ENCODE data around the gene SAMD11. TPM values are rescaled to one million over a fixed set of nuclear protein-coding genes. Genes with fewer than 3 reads are reported as not detected.
A peak's percentile ranks its signal among the peaks of the same experiment; 100 is the strongest.

The SAMD11 gene
- total and polyA plus RNA-seq, 2 of the 8 experiments (the other 6 are each of a cell fraction or from before 2014, with no cell fraction given): 0.18 to 0.30 TPM

DNA sequence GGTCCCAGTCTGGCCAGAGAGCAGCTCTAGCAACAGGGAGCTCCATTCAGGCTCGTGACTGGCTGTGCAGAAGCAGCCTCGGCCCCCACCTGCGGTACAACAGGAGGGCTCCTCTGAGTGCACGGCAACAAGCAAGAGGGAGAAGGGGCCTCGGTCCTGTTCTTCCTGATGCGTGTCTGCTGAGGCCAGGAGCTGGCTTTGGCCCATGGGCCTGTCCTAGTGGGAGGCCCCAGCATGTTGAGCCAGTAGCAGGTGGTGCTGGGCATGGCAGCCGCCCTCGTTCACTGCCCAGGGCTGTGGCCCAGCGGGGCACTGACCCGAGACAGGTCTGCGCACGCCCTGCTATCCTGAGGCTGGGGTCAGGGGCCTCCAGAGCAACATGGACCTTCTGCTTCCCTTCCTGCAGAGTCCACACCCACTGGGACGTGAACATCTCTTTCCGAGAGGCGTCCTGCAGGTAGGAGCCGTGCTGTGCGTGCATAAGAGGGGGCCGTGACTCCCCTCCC is 7.0 kb downstream of the SAMD11 start:
- no peak overlapping the region for H3K4me3 ChIP-seq (ENCODE audit: extremely low read depth in 1 of 4, insufficient read depth in 2 of 4, low read depth in 3 of 4, low read length in 4 of 4)
- no peak for FAIRE-seq
- no peak overlapping the region for H3K9ac ChIP-seq (replicated peaks in 1 of 4; ENCODE audit: extremely low read depth in 1 of 4, low read depth in 3 of 4, low read length in 3 of 4)

More for the DNA sequence above, 7.0 kb downstream of the SAMD11 start:
- POLR2A ChIA-PET (ENCODE audit: partially characterized antibody): interaction anchor here (0.6 to 4.0 kb wide), 3 partner anchors 10 to 106 kb away, joined by 3 to 28 read pairs (median 6); no protein-coding TSS in a partner anchor
- Histone ChIP-seq H2AK5ac (ENCODE audit: low read depth, low read length) (no peak overlapping the region), H3K79me2 (ENCODE audit: control insufficient read depth in 1 of 2, insufficient read depth in 2 of 2, low read length in 2 of 2) (no peaks in the 10 kb centered on the region), H3K4me1 (replicated peaks in 1 of 4; ENCODE audit: control insufficient read depth in 3 of 4, insufficient read depth in 4 of 4, low read length in 3 of 4) (peaks cover 2 to 17% (median 11%) of the 10 kb centered on the region in 4 experiments), H3K23me2 (ENCODE audit: low read depth, low read length) (no peaks in the 10 kb centered on the region), H2BK120ac (replicated peaks; ENCODE audit: low read depth, low read length) (no peak overlapping the region), H2AFZ (ENCODE audit: low read length) (no peak overlapping the region), H2BK5ac (ENCODE audit: low read depth, low read length) (no peak overlapping the region), H3K4ac (replicated peaks; ENCODE audit: insufficient read length, low read depth, low read length) (no peak overlapping the region), H3K18ac (ENCODE audit: extremely low read depth, low read length) (no peak overlapping the region), H3K27me3 (replicated peaks in 1 of 4; ENCODE audit: control insufficient read depth in 3 of 4, extremely low read depth in 1 of 4, insufficient read depth in 3 of 4, low read length in 3 of 4) (peaks cover 69 to 90% (median 87%) of the 10 kb centered on the region in 4 experiments), H4K20me1 (replicated peaks in 1 of 2; ENCODE audit: control insufficient read depth in 1 of 2, insufficient read depth in 2 of 2, low read length in 2 of 2) (peaks cover 23% of the 10 kb centered on the region in 2 experiments), H3K4me2 (ENCODE audit: insufficient read depth in 1 of 2, low read depth in 2 of 2, low read length in 2 of 2) (no peak overlapping the region), H3K79me1 (ENCODE audit: low read depth, low read length) (no peaks in the 10 kb centered on the region), H3K9me3 (ENCODE audit: insufficient read depth in 2 of 2, low read depth in 1 of 2, low read length in 1 of 2) (no peaks in the 10 kb centered on the region), H3K14ac (ENCODE audit: insufficient read length) (no peak overlapping the region), H3K27ac (ENCODE audit: low read depth, low read length) (no peak overlapping the region), H2BK15ac (ENCODE audit: low read length) (no peak overlapping the region), H2BK12ac (ENCODE audit: low read depth, low read length) (0 out of 2 replicates have a peak overlapping the region, but pooled peaks have one; percentile 27), H4K5ac (ENCODE audit: insufficient read length, low read depth, low read length) (no peak overlapping the region), H4K8ac (ENCODE audit: extremely low read depth, insufficient read depth, low read length) (no peak overlapping the region), H3K56ac (replicated peaks; ENCODE audit: insufficient read length, low read depth, low read length) (no peak overlapping the region), H2BK20ac (ENCODE audit: low read length) (no peak overlapping the region), H3K23ac (ENCODE audit: insufficient read length) (no peak overlapping the region), H3K36me3 (ENCODE audit: control insufficient read depth in 2 of 4, insufficient read depth in 4 of 4, low read length in 3 of 4) (no peaks in the 10 kb centered on the region), H4K91ac (replicated peaks; ENCODE audit: insufficient read length, low read length) (no peak overlapping the region)
- TF ChIP-seq RXRA (IDR thresholded peaks at IDR 0.05; ENCODE audit: insufficient read depth, low read depth, low read length) (no peak), KDM4A (IDR thresholded peaks at IDR 0.05; ENCODE audit: low read depth, low read length, severe bottlenecking) (no peak), HDAC6 (IDR thresholded peaks at IDR 0.05; ENCODE audit: low read depth, low read length) (no peak)
- 83% methylated on average over 6 of the region's 18 CpGs; no CpG with 5 or more reads in 1 of the 2 experiments for WGBS, 2 experiments (ENCODE audit: extremely low coverage in 1 of 2, insufficient coverage in 1 of 2, insufficient read length in 1 of 2, insufficient replicate concordance in 2 of 2, low coverage in 1 of 2, low lambda C conversion rate in 2 of 2, missing lambda C conversion rate in 1 of 2)
- no peak for DNase-seq (ENCODE audit: low read depth in 1 of 2, low spot score in 2 of 2)
- CTCF ChIA-PET (ENCODE audit: partially characterized antibody): interaction anchor here (0.6 to 4.6 kb wide), 10 partner anchors 10 to 133 kb away, joined by 3 to 45 read pairs (median 4); partner anchors contain the start of gene NOC2L
